ENCODE data around the gene KDM6B. TPM values are rescaled to one million over a fixed set of nuclear protein-coding genes. Genes with fewer than 3 reads are reported as not detected.

Gene KDM6B
- total and polyA plus RNA-seq, 9 of the 15 experiments (the other 6 are each of a cell fraction or from before 2014, with no cell fraction given) = 0.01 to 22.9 (median 2.2) TPM

- TF ChIP-seq SP2 (IDR thresholded peaks at IDR 0.05; ENCODE audit: extremely low read depth, low read depth, low read length, poor library complexity, severe bottlenecking) = no peak
- no peak for TF ChIP-seq ZNF511 (CRISPR knock-in tag; IDR thresholded peaks at IDR 0.05)
- TF ChIP-seq KLF13 (tag; IDR thresholded peaks at IDR 0.05; ENCODE audit: borderline replicate concordance, low read depth) = peak; percentile 84
- TF ChIP-seq E2F6 (IDR thresholded peaks at IDR 0.05; ENCODE audit: borderline replicate concordance in 1 of 2, extremely low read depth in 1 of 2, insufficient read depth in 1 of 2, insufficient read length in 1 of 2, low read depth in 1 of 2, low read length in 1 of 2, poor library complexity in 1 of 2, severe bottlenecking in 1 of 2) = peak; percentile 59 to 63
- peak; percentile 79 for TF ChIP-seq RAD51 (IDR thresholded peaks at IDR 0.05; ENCODE audit: borderline replicate concordance, low read depth)
- no peak; the same call in 1 of the 2 replicates for TF ChIP-seq MTA3 (IDR thresholded peaks at IDR 0.05; ENCODE audit: borderline replicate concordance)
- no peak for TF ChIP-seq MAFG (tag; conservative IDR thresholded peaks at IDR 0.05)
- TF ChIP-seq IRF9 (tag; IDR thresholded peaks at IDR 0.05) = no peak
- peak; percentile 94 for TF ChIP-seq FOXM1 (IDR thresholded peaks at IDR 0.05; ENCODE audit: low read depth)
- no peak for TF ChIP-seq FOXM1 (CRISPR knock-in tag; IDR thresholded peaks at IDR 0.05; ENCODE audit: low read depth)
- TF ChIP-seq NFE2L1 (tag; IDR thresholded peaks at IDR 0.05; ENCODE audit: borderline replicate concordance, low read depth) = no peak
- TF ChIP-seq ARNT (IDR thresholded peaks at IDR 0.05) = peak; percentile 77 to 85; a peak in 3 of 4 replicates
- peak; percentile 95 for TF ChIP-seq TOE1 (IDR thresholded peaks at IDR 0.05; ENCODE audit: borderline replicate concordance)
- TF ChIP-seq TOE1 (CRISPR knock-in tag; IDR thresholded peaks at IDR 0.05; ENCODE audit: borderline replicate concordance, low read depth) = no peak
- no peak for TF ChIP-seq ZNF79 (CRISPR knock-in tag; IDR thresholded peaks at IDR 0.05; ENCODE audit: low read depth)
- TF ChIP-seq ERF (CRISPR knock-in tag; IDR thresholded peaks at IDR 0.05) = no peak
- TF ChIP-seq CHD1 (IDR thresholded peaks at IDR 0.05; ENCODE audit: low read length) = no peak
- TF ChIP-seq CREB5 (CRISPR knock-in tag; IDR thresholded peaks at IDR 0.05) = no peak
- no peak for TF ChIP-seq GMEB1 (CRISPR knock-in tag; IDR thresholded peaks at IDR 0.05)
- no peak for TF ChIP-seq ZC3H8 (IDR thresholded peaks at IDR 0.05)
- no peak for TF ChIP-seq CC2D1A (IDR thresholded peaks at IDR 0.05)
Observed at GRCh38 chr17:7836596-7837407, 2.8 kb downstream of the KDM6B start (continued).

Measured in K562 (cell line).